CD4-positive, alpha-beta T cell (primary cell): ENCODE results near the gene NOTCH2. TPM values are rescaled to one million over a fixed set of nuclear protein-coding genes. Genes with fewer than 3 reads are reported as not detected.
"Not testable (repeated sequence)": the region's sequence is repeated elsewhere in the genome, so short reads cannot be mapped to it uniquely, and the experiment has no call there.

Experiments
- ATAC-seq: fragments of 200-7000 bp; cut with Tn5 transposase; one replicate; pipeline ENCODE4 v1.10.0; 2022; ENCODE audit warnings: mild to moderate bottlenecking; ENCODE audit not compliant: poor library complexity
- CTCF ChIA-PET: fragments of 350-600 bp; sonication (Branson Sonifier 250); formaldehyde crosslinking; loops from one replicate; lab custom pipeline; 2021; ENCODE audit warnings: antibody characterized with exemption, inconsistent platforms; lab: Charles Lee
- POLR2A ChIA-PET: fragments of 350-600 bp; sonication (Branson Sonifier 250); formaldehyde crosslinking; loops from one replicate; lab custom pipeline; 2021; ENCODE audit warnings: antibody characterized with exemption, inconsistent platforms; lab: Charles Lee
- DNase-seq, 14 experiments: peaks; one replicate each; pipeline ENCODE4 v3.0.0-alpha.2; 2013 to 2020; ENCODE audit warnings: mixed read lengths in 2 of 14
- H3K27ac ChIP-seq, 2 donors: one replicate each; pipeline versions ENCODE4 v1.5.1 to v1.7.0; 2013; ENCODE audit warnings: low read length in 2 of 2, low read depth in 1 of 2, mild to moderate bottlenecking in 1 of 2
- H3K27me3 ChIP-seq, 2 experiments: 1 replicate in 1 of 2; 2 replicates in 1 of 2; pipeline versions ENCODE4 v1.6.1 to v1.7.0; 2013; ENCODE audit warnings: low read length in 2 of 2, control low read depth in 1 of 2, mild to moderate bottlenecking in 1 of 2, moderate library complexity in 1 of 2; ENCODE audit not compliant: insufficient read depth in 2 of 2, control insufficient read depth in 1 of 2
- H3K36me3 ChIP-seq: one replicate; pipeline ENCODE4 v1.6.1; 2013; ENCODE audit warnings: low read length, control low read depth; ENCODE audit not compliant: insufficient read depth
- H3K4me1 ChIP-seq: one replicate; pipeline ENCODE4 v1.6.1; 2013; ENCODE audit warnings: low read length, control low read depth; ENCODE audit not compliant: insufficient read depth
- H3K4me3 ChIP-seq: one replicate; pipeline ENCODE4 v1.5.1; 2013; ENCODE audit warnings: mild to moderate bottlenecking, low read length, moderate library complexity
- H3K9me3 ChIP-seq, 2 experiments: 1 replicate in 1 of 2; 2 replicates in 1 of 2; pipeline versions ENCODE4 v1.6.1 to v1.7.0; 2013; ENCODE audit warnings: low read length in 2 of 2, mild to moderate bottlenecking in 2 of 2, control low read depth in 1 of 2, moderate library complexity in 1 of 2; ENCODE audit not compliant: control insufficient read depth in 1 of 2, insufficient read depth in 1 of 2
- H3K27ac Mint-ChIP-seq: one replicate; pipeline ENCODE4 v1.8.0; 2020; ENCODE audit warnings: mixed read lengths
- H3K27me3 Mint-ChIP-seq: one replicate; pipeline ENCODE4 v1.8.0; 2021; ENCODE audit warnings: mixed read lengths
- H3K36me3 Mint-ChIP-seq: one replicate; pipeline ENCODE4 v1.8.0; 2021; ENCODE audit warnings: low read depth, mixed read lengths
- H3K4me1 Mint-ChIP-seq: one replicate; pipeline ENCODE4 v1.8.0; 2021; ENCODE audit warnings: low read depth, mixed read lengths
- H3K4me3 Mint-ChIP-seq: one replicate; pipeline ENCODE4 v1.8.0; 2020; ENCODE audit warnings: mild to moderate bottlenecking, mixed read lengths
- H3K9me3 Mint-ChIP-seq: one replicate; pipeline ENCODE4 v1.8.0; 2020; ENCODE audit warnings: mixed read lengths
- intact Hi-C, 2 experiments: fragments of 100-400 bp; cut with DNase I in 1 of 2; cut with micrococcal nuclease in 1 of 2; formaldehyde crosslinking; loops; one replicate each; pipeline versions ENCODE4 v1.15.1 to v1.9.0; 2023 to 2025; cut with DNase I, micrococcal nuclease
- total RNA-seq, 174 experiments: library from RNA in 2 of 174; stranded (reverse) in 2 of 174; gene quantifications; one replicate each; pipeline ENCODE4 v1.2.3 and lab custom pipeline; 2021 to 2026

The NOTCH2 gene
- total RNA-seq, 2 experiments from 2014 or later: 27.5 to 29.4 TPM

GRCh38 chr1:120111008-120111407, 41.5 kb upstream of the NOTCH2 start:
- H3K36me3 ChIP-seq, H3K4me3 Mint-ChIP-seq, ATAC-seq, DNase-seq, H3K9me3 Mint-ChIP-seq, H3K4me3 ChIP-seq, intact Hi-C loops, H3K4me1 Mint-ChIP-seq, H3K27ac ChIP-seq, POLR2A ChIA-PET, H3K27ac Mint-ChIP-seq, CTCF ChIA-PET, H3K27me3 Mint-ChIP-seq, H3K36me3 Mint-ChIP-seq, H3K27me3 ChIP-seq, H3K4me1 ChIP-seq, H3K9me3 ChIP-seq: not testable (repeated sequence)

- H3K27me3 ChIP-seq, H3K4me3 Mint-ChIP-seq, H3K27me3 Mint-ChIP-seq, intact Hi-C loops, H3K36me3 Mint-ChIP-seq, H3K4me3 ChIP-seq, POLR2A ChIA-PET, H3K27ac Mint-ChIP-seq, H3K27ac ChIP-seq, ATAC-seq, DNase-seq, H3K36me3 ChIP-seq, CTCF ChIA-PET, H3K4me1 Mint-ChIP-seq, H3K9me3 ChIP-seq, H3K9me3 Mint-ChIP-seq, H3K4me1 ChIP-seq: not testable (repeated sequence)
Observed at GRCh38 chr1:120109656-120110055, 40.2 kb upstream of the NOTCH2 start.

GRCh38 chr1:120109180-120109579, 39.7 kb upstream of the NOTCH2 start:
- H3K4me3 Mint-ChIP-seq, ATAC-seq, H3K36me3 Mint-ChIP-seq, H3K27me3 Mint-ChIP-seq, H3K4me1 ChIP-seq, DNase-seq, H3K36me3 ChIP-seq, intact Hi-C loops, H3K9me3 Mint-ChIP-seq, H3K27ac ChIP-seq, POLR2A ChIA-PET, CTCF ChIA-PET, H3K9me3 ChIP-seq, H3K4me3 ChIP-seq, H3K27me3 ChIP-seq, H3K4me1 Mint-ChIP-seq, H3K27ac Mint-ChIP-seq: not testable (repeated sequence)

- H3K9me3 Mint-ChIP-seq, H3K36me3 Mint-ChIP-seq, H3K4me1 Mint-ChIP-seq, H3K4me1 ChIP-seq, H3K27ac ChIP-seq, intact Hi-C loops, POLR2A ChIA-PET, H3K27ac Mint-ChIP-seq, DNase-seq, H3K9me3 ChIP-seq, H3K4me3 Mint-ChIP-seq, ATAC-seq, CTCF ChIA-PET, H3K36me3 ChIP-seq, H3K4me3 ChIP-seq, H3K27me3 ChIP-seq, H3K27me3 Mint-ChIP-seq: not testable (repeated sequence)
Observed at GRCh38 chr1:120105288-120105687, 35.8 kb upstream of the NOTCH2 start.

- H3K4me1 Mint-ChIP-seq, intact Hi-C loops, H3K9me3 Mint-ChIP-seq, CTCF ChIA-PET, H3K27me3 ChIP-seq, DNase-seq, H3K4me3 Mint-ChIP-seq, H3K27me3 Mint-ChIP-seq, H3K27ac ChIP-seq, POLR2A ChIA-PET, H3K36me3 Mint-ChIP-seq, H3K4me3 ChIP-seq, H3K9me3 ChIP-seq, ATAC-seq, H3K27ac Mint-ChIP-seq, H3K4me1 ChIP-seq, H3K36me3 ChIP-seq: not testable (repeated sequence)
Observed at GRCh38 chr1:120103768-120104167, 34.3 kb upstream of the NOTCH2 start.

GRCh38 chr1:120101593-120101992, 32.1 kb upstream of the NOTCH2 start:
- H3K27me3 Mint-ChIP-seq, H3K4me3 Mint-ChIP-seq, H3K4me1 ChIP-seq, POLR2A ChIA-PET, H3K9me3 ChIP-seq, H3K27ac ChIP-seq, CTCF ChIA-PET, H3K36me3 Mint-ChIP-seq, H3K36me3 ChIP-seq, DNase-seq, H3K4me1 Mint-ChIP-seq, ATAC-seq, H3K27me3 ChIP-seq, H3K9me3 Mint-ChIP-seq, H3K27ac Mint-ChIP-seq, H3K4me3 ChIP-seq, intact Hi-C loops: not testable (repeated sequence)

GRCh38 chr1:120100590-120100989, 31.1 kb upstream of the NOTCH2 start:
- H3K27ac Mint-ChIP-seq, H3K9me3 ChIP-seq, H3K9me3 Mint-ChIP-seq, H3K27me3 ChIP-seq, H3K4me3 Mint-ChIP-seq, H3K27me3 Mint-ChIP-seq, POLR2A ChIA-PET, H3K4me3 ChIP-seq, H3K36me3 Mint-ChIP-seq, ATAC-seq, CTCF ChIA-PET, intact Hi-C loops, H3K36me3 ChIP-seq, H3K4me1 ChIP-seq, DNase-seq, H3K4me1 Mint-ChIP-seq, H3K27ac ChIP-seq: not testable (repeated sequence)
